Umbilical cord (tissue), 2 donors: ENCODE data around the gene NBEAL2. TPM values are rescaled to one million over a fixed set of nuclear protein-coding genes. Genes with fewer than 3 reads are reported as not detected.

Source experiments
- DNase-seq: peaks from one replicate; pipeline ENCODE4 v3.0.0-alpha.2; 2015; ENCODE audit warnings: low spot score
- total RNA-seq: library from RNA; depleted of rRNA; stranded (reverse); fragments of >200 nt; gene quantifications from one replicate; pipeline ENCODE4 v1.2.3, GENCODE V29; 2014; ENCODE audit warnings: low replicate concordance; ENCODE audit not compliant: insufficient read depth

NBEAL2 gene
- total RNA-seq, 1 donor from 2014 or later, result 21.2 TPM

DNA sequence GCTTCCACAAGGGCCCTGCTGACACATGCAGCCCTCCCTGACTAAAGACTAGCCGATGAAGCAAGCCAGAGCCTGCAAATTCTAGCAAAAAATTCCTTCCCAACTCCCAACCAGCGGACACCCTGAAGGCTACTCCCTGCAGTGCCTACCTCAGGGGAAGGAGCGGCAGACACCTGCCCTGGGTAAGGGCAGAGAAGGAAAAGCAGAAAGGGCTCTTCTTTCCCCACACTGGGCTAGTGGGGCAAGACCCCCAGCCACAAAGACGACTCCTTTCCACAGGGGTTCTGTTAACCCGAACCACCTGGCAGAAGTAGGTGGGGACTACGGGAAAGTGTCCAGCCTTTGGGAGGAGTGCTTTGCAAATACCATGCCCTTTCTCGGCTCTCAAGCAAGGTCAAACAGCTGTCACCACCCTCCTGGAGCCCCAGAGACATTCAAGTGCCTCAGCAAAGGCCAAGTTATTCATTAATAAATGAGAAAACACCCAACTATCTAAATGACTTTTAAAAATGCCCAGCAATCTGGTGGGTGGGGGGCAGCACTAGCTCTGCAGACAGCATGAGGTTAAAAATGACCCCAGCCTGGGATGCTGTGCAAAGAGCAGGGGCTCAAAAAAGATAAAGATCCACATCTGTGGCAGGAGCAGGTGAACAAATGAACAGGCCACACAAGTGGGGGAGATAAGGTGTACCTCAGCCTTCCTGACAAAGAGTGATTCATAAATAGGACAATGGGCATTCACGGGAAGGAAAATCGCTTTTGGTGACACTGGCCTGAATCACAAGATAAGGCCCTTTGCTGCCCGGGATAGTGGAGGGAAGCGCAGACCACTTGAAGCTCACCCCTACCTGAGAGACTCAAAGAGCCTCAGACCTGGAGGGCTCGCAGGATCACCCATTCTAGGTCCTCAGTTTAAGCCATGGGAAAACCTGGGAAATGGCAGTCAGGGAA lies 36.0 kb upstream of the NBEAL2 start:
- DNase-seq, result no peak

GRCh38 chr3:46944191-46944590 lies 35.3 kb upstream of the NBEAL2 start:
- no peak for DNase-seq

DNA sequence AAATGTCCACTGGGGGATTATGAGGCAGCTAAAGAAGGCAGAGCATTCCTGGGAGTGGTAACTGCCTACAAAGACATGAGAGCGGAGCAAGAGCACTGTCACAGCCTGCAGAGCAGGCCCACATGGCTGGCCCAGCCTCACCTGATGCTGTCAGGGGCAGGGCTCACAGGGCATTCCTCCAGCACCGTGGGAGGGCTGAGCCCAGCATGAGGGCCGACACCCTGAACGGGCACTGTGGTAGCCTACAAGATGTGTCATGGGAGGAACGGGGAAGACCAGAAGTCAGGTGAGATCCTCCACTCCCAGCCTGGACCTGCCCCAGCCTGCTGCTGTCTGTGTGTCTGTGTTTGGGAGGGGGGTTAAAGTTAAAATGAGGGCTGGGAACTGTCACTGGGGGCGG lies 33.0 kb upstream of the NBEAL2 start:
- no peak for DNase-seq

- peak; percentile 40 for DNase-seq
These were observed 32.5 kb upstream of the NBEAL2 start for GRCh38 chr3:46946856-46947545.

DNA sequence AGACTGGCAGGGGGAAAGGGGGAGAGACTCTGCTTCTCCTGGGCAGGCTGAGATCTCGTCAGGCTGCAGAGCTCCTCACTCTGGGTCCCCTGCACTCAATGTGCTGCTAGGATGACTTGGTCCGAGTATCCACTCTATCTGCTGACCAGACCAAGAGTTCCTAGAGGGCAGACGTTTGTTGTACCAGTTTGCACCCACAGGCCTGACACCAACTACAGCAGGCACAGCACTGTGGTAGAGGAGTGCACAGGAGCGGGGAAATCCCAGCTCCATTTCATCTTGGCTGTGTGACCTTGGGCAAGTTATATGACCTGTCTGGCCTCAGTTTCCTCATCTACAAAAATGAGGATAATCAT lies 31.9 kb upstream of the NBEAL2 start:
- DNase-seq, result no peak

GRCh38 chr3:46947981-46948791 lies 31.3 kb upstream of the NBEAL2 start:
- peak; percentile 65 for DNase-seq

GRCh38 chr3:46948830-46949671 lies 30.4 kb upstream of the NBEAL2 start:
- DNase-seq, result no peak

DNA sequence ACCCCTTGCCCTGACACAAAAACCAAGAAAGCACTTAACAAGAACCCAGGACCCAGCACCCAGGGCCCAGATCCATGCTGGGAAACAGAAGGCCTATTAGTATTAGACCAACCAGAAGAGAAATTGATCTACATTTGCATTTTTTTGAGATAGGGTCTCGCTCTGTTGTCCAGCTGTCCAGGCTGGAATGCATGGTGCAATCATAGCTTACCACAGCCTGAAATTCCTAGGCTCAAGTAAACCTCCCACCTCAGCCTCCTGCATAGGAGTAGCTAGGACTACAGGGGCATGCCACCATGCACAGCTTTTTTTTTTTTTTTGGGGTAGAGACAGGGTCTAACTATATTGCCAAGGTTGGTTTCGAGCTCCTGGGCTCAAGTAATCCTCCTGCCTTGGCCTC lies 29.3 kb upstream of the NBEAL2 start:
- DNase-seq, result no peak

GRCh38 chr3:46950650-46951241 lies 28.7 kb upstream of the NBEAL2 start:
- no peak for DNase-seq

- no peak for DNase-seq
These were observed 26.7 kb upstream of the NBEAL2 start for GRCh38 chr3:46952813-46953212.

- DNase-seq, result no peak
These were observed 26.0 kb upstream of the NBEAL2 start for GRCh38 chr3:46953234-46954010.

GRCh38 chr3:46954178-46954577 lies 25.3 kb upstream of the NBEAL2 start:
- no peak for DNase-seq

DNA sequence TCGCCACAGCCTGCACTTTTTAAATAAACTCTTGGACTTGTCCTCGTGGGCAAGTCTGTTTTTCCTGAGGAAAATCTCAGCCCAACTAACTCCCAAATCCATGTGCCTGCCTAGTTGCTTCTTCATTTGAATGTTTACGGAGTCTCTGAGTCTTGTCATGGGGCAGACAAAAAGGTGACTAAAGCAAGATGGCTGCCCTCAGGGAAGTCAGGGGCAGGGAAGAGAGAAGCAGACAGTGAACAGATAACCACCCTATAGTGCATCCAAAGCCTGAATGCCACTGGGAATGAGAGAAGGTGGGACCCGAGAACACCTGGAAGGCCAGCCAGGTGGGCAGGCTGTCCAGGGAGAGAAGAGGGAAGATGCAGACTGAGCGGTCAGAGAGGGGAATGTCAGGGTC lies 24.3 kb upstream of the NBEAL2 start:
- no peak for DNase-seq

DNA sequence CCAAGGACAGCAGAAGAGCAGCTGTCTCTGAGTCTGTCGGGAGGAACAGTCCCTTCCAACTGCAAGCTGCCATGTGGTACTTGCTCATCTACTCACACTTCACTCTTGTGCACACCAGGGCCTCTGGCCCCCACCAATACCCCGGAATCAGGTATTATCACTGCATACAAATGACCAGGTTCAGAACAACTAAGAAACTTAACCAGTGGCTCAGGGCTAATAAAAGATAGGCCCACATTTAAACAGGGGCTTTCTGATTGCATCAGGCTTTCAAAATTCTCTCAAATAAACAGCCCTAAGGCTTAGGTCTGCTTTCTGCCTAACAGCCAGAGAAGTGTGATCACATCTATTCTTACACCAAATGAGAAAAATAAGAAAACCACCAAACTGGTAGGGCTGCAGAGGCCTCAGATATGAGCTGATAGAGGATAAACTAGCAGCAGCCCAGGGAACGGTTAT lies 23.6 kb upstream of the NBEAL2 start:
- no peak for DNase-seq

- DNase-seq, result no peak
These were observed 22.2 kb upstream of the NBEAL2 start for GRCh38 chr3:46957092-46957820.

- no peak for DNase-seq
These were observed 20.9 kb upstream of the NBEAL2 start for GRCh38 chr3:46958467-46959160.

DNA sequence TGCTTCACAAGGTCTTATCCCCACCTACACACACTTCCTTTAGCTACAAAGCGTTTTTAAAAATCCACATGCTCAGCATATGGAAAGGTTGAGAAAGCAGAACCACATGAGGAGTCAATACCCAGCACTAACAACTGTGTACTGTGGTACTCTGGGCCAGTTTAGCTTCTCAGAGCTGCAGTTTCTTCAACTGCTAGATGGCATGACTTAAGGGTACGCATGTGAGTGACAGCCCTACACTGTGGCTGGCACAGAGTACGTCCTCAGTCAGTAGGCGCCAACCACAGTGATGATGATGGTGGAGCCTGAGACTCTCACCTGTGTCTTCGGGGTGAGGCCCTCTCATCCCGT lies 20.3 kb upstream of the NBEAL2 start:
- DNase-seq, result no peak

- DNase-seq, result peak; percentile 54
These were observed 19.3 kb upstream of the NBEAL2 start for GRCh38 chr3:46960081-46960701.
